PC-3 (cell line): ENCODE measurements around the gene HCAR2. TPM values are rescaled to one million over a fixed set of nuclear protein-coding genes. Genes with fewer than 3 reads are reported as not detected.
A peak's percentile ranks its signal among the peaks of the same experiment; 100 is the strongest.

ENCODE experiments used
- ATAC-seq: fragments of 200-7000 bp; cut with Tn5 transposase; 2 replicates; pipeline ENCODE4 v1.9.1; 2020; ENCODE audit warnings: mild to moderate bottlenecking, moderate library complexity
- BruUV-seq: library from RNA; stranded (reverse); fragments of 400-500 nt; replicated peaks from 2 replicates; lab custom pipeline; 2021; lab: Mats Ljungman, UMichigan
- CTCF ChIA-PET: fragments of 300-600 bp; sonication (Branson Sonifier 250); formaldehyde crosslinking; loops from one replicate; lab custom pipeline; 2022; ENCODE audit warnings: antibody characterized with exemption; lab: Charles Lee
- POLR2A ChIA-PET: fragments of 300-600 bp; sonication (Branson Sonifier 250); formaldehyde crosslinking; loops from one replicate; lab custom pipeline; 2022; ENCODE audit warnings: antibody characterized with exemption; ENCODE audit not compliant: unreplicated experiment; lab: Charles Lee
- DNase-seq: peaks from one replicate; pipeline ENCODE4 v3.0.0-alpha.2; 2015
- H2AFZ ChIP-seq: fragments of 300-600 bp; sonication (generic); 2 replicates; pipeline ENCODE4 v1.6.0; 2016; ENCODE audit warnings: antibody characterized with exemption, low read length
- H3F3A ChIP-seq: fragments of 300-600 bp; sonication (generic); one replicate; pipeline ENCODE4 v1.6.0; 2017; ENCODE audit warnings: antibody characterized with exemption, low read length, control low read depth, mild to moderate bottlenecking; ENCODE audit not compliant: unreplicated experiment
- H3K27ac ChIP-seq: fragments of 300-600 bp; sonication (generic); 2 replicates; pipeline ENCODE4 v1.5.1; 2016; ENCODE audit warnings: mild to moderate bottlenecking, low read length
- H3K27me3 ChIP-seq: fragments of 300-600 bp; sonication (generic); 2 replicates; pipeline ENCODE4 v1.6.1; 2016; ENCODE audit warnings: low read length, mixed read lengths
- H3K36me3 ChIP-seq: fragments of 300-600 bp; sonication (generic); 2 replicates; pipeline ENCODE4 v1.6.1; 2016; ENCODE audit warnings: low read depth, mixed run types, low read length, mixed read lengths
- H3K4me1 ChIP-seq: fragments of 300-600 bp; sonication (generic); 2 replicates; pipeline ENCODE4 v1.5.1; 2016; ENCODE audit warnings: low read length; ENCODE audit not compliant: insufficient read depth
- H3K4me2 ChIP-seq: fragments of 300-600 bp; sonication (generic); 2 replicates; pipeline ENCODE4 v1.6.0; 2016; ENCODE audit warnings: low read length
- H3K4me3 ChIP-seq: fragments of 300-600 bp; sonication (generic); 2 replicates; pipeline ENCODE4 v1.5.1; 2016; ENCODE audit warnings: mild to moderate bottlenecking, low read length, mixed read lengths
- H3K79me2 ChIP-seq: fragments of 300-600 bp; sonication (generic); 2 replicates; pipeline ENCODE4 v1.6.1; 2017; ENCODE audit warnings: low read length, mixed read lengths
- H3K9ac ChIP-seq: fragments of 300-600 bp; sonication (generic); 2 replicates; pipeline ENCODE4 v1.6.0; 2016; ENCODE audit warnings: mild to moderate bottlenecking, low read length
- H3K9me2 ChIP-seq: fragments of 300-600 bp; sonication (generic); replicated peaks from 2 replicates; pipeline ENCODE4 v1.6.1; 2016; ENCODE audit warnings: mixed run types, low read length, mixed read lengths
- H3K9me3 ChIP-seq: fragments of 300-600 bp; sonication (generic); 2 replicates; pipeline ENCODE4 v1.6.1; 2016; ENCODE audit warnings: low read length, mixed read lengths
- H4K20me1 ChIP-seq: fragments of 300-600 bp; sonication (generic); 2 replicates; pipeline ENCODE4 v1.6.1; 2016; ENCODE audit warnings: low read length, mixed read lengths
- CTCF ChIP-seq: fragments of 300-600 bp; sonication (generic); conservative IDR thresholded peaks from 2 replicates; pipeline ENCODE4 v1.5.1; 2017; ENCODE audit warnings: antibody characterized with exemption, low read depth, mild to moderate bottlenecking, low read length
- EZH2 ChIP-seq: fragments of 300-600 bp; sonication (generic); IDR thresholded peaks from one replicate; pipeline ENCODE4 v1.6.1; 2017; ENCODE audit warnings: antibody characterized with exemption, mild to moderate bottlenecking, low read length; ENCODE audit not compliant: unreplicated experiment
- EZH2phosphoT487 ChIP-seq: fragments of 300-600 bp; sonication (generic); IDR thresholded peaks from 2 replicates; pipeline ENCODE4 v1.6.1; 2018; ENCODE audit warnings: mild to moderate bottlenecking, antibody characterized with exemption, low read length, borderline replicate concordance
- intact Hi-C: fragments of 100-400 bp; cut with micrococcal nuclease; formaldehyde crosslinking; loops from 2 replicates; pipeline ENCODE4 v1.9.0; 2023
- total RNA-seq: library from RNA; depleted of rRNA; stranded (reverse); fragments of >200 nt; gene quantifications from 2 replicates; pipeline ENCODE4 v1.2.3, GENCODE V29; 2014

HCAR2 gene
- total RNA-seq, 1 experiment from 2014 or later: not detected

GRCh38 chr12:122730215-122731014 is 27.3 kb upstream of the HCAR2 start, which contains the start of gene HCAR1:
HCAR1 (minus strand) TSS chr12:122730844; CDS start chr12:122730339, 505 bp downstream.
- peak; percentile 66 for DNase-seq
- ChIA-PET POLR2A (interaction anchor here (0.6 kb wide), 1 partner anchor 229 kb away, joined by 5 read pairs; the partner anchor contains the start of gene ZCCHC8), CTCF (interaction anchor here (0.6 to 1.0 kb wide), 2 partner anchors 89 to 92 kb away, joined by 4 to 10 read pairs; no protein-coding TSS in a partner anchor)
- H3F3A ChIP-seq: no peaks in the 10 kb centered on the region
- H4K20me1 ChIP-seq: no peaks in the 10 kb centered on the region
- no peaks in the 10 kb centered on the region for H3K9me2 ChIP-seq
- H3K9me3 ChIP-seq: no peaks in the 10 kb centered on the region
- peak within 1 kb of the TSS; percentile 69 for H3K9ac ChIP-seq
- intact Hi-C loops: loop anchor here (5.0 kb wide), 1 partner anchor 93 kb away; no protein-coding TSS in a partner anchor
- peak within 1 kb of the TSS; percentile 58 for H3K27ac ChIP-seq
- peak within 1 kb of the TSS; percentile 82 for H3K4me2 ChIP-seq
- TSS peak; percentile 42 for BruUV-seq
- no peak for TF ChIP-seq EZH2phosphoT487
- TF ChIP-seq EZH2: no peak
- no peak for TF ChIP-seq CTCF
- no peaks in the 10 kb centered on the region for H3K36me3 ChIP-seq
- H3K4me1 ChIP-seq: peaks cover 47% of the 10 kb centered on the region
- H3K79me2 ChIP-seq: peaks cover 24% of the 10 kb centered on the region
- H3K27me3 ChIP-seq: no peaks in the 10 kb centered on the region
- H2AFZ ChIP-seq: peak within 1 kb of the TSS; percentile 91
- peak within 1 kb of the TSS; percentile 69 for H3K4me3 ChIP-seq
- ATAC-seq: peak; percentile 61

GRCh38 chr12:122729583-122730214 is 26.5 kb upstream of the HCAR2 start:
- Histone ChIP-seq H3K9ac (peak overlapping the region; percentile 69), H3K4me2 (peak overlapping the region; percentile 82), H3K27me3 (no peaks in the 10 kb centered on the region), H3K36me3 (no peaks in the 10 kb centered on the region), H3K27ac (peak overlapping the region; percentile 58; the same call in 1 of the 2 replicates), H3K4me3 (peak overlapping the region; percentile 69), H3K9me2 (no peaks in the 10 kb centered on the region), H3K9me3 (no peaks in the 10 kb centered on the region), H2AFZ (peak overlapping the region; percentile 91), H3K79me2 (peaks cover 24% of the 10 kb centered on the region), H3K4me1 (peaks cover 52% of the 10 kb centered on the region), H4K20me1 (no peaks in the 10 kb centered on the region), H3F3A (no peaks in the 10 kb centered on the region)
- ChIA-PET POLR2A (no interaction called here), CTCF (no interaction called here)
- BruUV-seq: no TSS peak
- ATAC-seq (no peak; the same call in 1 of the 2 replicates), DNase-seq (no peak)
- intact Hi-C loops: loop anchor here (5.0 kb wide), 2 partner anchors 52 to 92 kb away; no protein-coding TSS in a partner anchor
- TF ChIP-seq CTCF (no peak), EZH2 (no peak), EZH2phosphoT487 (no peak)
